Right renal pelvis (tissue), 4 donors: ENCODE measurements around the gene AFDN. TPM values are rescaled to one million over a fixed set of nuclear protein-coding genes. Genes with fewer than 3 reads are reported as not detected.
A peak's percentile ranks its signal among the peaks of the same experiment; 100 is the strongest.

ENCODE experiments used
- DNase-seq, 4 donors: peaks; one replicate each; pipeline ENCODE4 v3.0.0-alpha.2; 2013; ENCODE audit warnings: low read depth in 4 of 4, low spot score in 3 of 4, missing footprints in 1 of 4
- polyA plus RNA-seq, 4 donors: library from polyadenylated mRNA; unstranded; fragments of 120-200 nt; gene quantifications; one replicate each; pipeline ENCODE4 v1.2.1, GENCODE V29; 2013; ENCODE audit not compliant: insufficient read length in 4 of 4

Gene AFDN
- polyA plus RNA-seq, 4 donors = 162 to 199 (median 171) TPM

- DNase-seq = no peak
These were observed 34.0 kb downstream of the AFDN start for GRCh38 chr6:167860550-167861226.

- DNase-seq = no peak
These were observed 34.7 kb downstream of the AFDN start for GRCh38 chr6:167861424-167861823.

- no peak for DNase-seq
These were observed 37.2 kb downstream of the AFDN start for GRCh38 chr6:167863897-167864296.

- no peak for DNase-seq
These were observed 39.9 kb downstream of the AFDN start for GRCh38 chr6:167866642-167867041.

GRCh38 chr6:167870321-167870720, 43.6 kb downstream of the AFDN start:
- no peak for DNase-seq

GRCh38 chr6:167872538-167873210, 46.0 kb downstream of the AFDN start:
- DNase-seq = no peak

- DNase-seq = no peak
These were observed 51.5 kb downstream of the AFDN start for GRCh38 chr6:167877994-167878779.

- no peak for DNase-seq
These were observed 52.9 kb downstream of the AFDN start for GRCh38 chr6:167879612-167880011.

- DNase-seq = no peak
These were observed 54.6 kb downstream of the AFDN start for GRCh38 chr6:167881327-167881726.

GRCh38 chr6:167882244-167882643, 55.5 kb downstream of the AFDN start:
- DNase-seq = no peak

- DNase-seq = no peak
These were observed 61.4 kb downstream of the AFDN start for GRCh38 chr6:167888098-167888497.

GRCh38 chr6:167892835-167893815, 66.4 kb downstream of the AFDN start:
- no peak for DNase-seq

- no peak for DNase-seq
These were observed 68.3 kb downstream of the AFDN start for GRCh38 chr6:167894965-167895364.

GRCh38 chr6:167896648-167897047, 69.9 kb downstream of the AFDN start:
- DNase-seq = no peak

GRCh38 chr6:167898673-167899311, 72.1 kb downstream of the AFDN start:
- DNase-seq = peak in 1 of 4 donors; percentile 36

- DNase-seq = no peak
These were observed 78.1 kb downstream of the AFDN start for GRCh38 chr6:167904791-167905190.

GRCh38 chr6:167906899-167907298, 80.2 kb downstream of the AFDN start:
- DNase-seq = peak; percentile 28 to 53 (median 44)

- DNase-seq = no peak
These were observed 81.3 kb downstream of the AFDN start for GRCh38 chr6:167907837-167908681.

GRCh38 chr6:167910007-167910406, 83.3 kb downstream of the AFDN start:
- no peak for DNase-seq
